Measurements from ENCODE around the gene IBA57. TPM values are rescaled to one million over a fixed set of nuclear protein-coding genes. Genes with fewer than 3 reads are reported as not detected.

Gene IBA57
- total RNA-seq, 4 donors from 2014 or later: 8.2 to 11.8 (median 10.3) TPM

DNA sequence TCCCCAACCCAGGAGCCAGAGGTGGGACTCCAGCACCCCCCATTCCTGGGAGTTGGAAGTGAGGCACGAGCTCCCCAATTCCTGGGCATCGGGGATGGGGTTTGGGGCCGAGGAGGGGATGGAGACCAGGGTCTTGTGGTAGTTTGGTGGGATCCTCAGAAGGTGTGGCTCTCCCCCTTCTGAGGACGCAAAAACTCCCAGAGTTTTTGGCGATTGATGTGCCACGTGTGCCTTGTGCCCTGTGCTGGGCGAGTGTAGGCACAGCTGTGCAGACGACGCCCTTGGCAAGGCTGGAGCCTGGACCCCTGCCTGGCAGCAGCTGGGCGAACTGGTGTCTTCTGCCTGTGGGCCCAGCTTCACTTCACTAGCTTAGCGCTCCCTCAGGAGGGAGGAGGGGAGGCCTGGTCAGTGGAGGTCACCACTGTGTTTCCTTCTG lies 22.9 kb upstream of the IBA57 start:
- no peaks in the 10 kb centered on the region for H3K9me3 ChIP-seq
- peak in 1 of 3 donors; percentile 46 for DNase-seq
- no peak overlapping the region for H3K4me3 ChIP-seq
- TF ChIP-seq CTCF (IDR thresholded peaks at IDR 0.05): no peak
- H3K27me3 ChIP-seq: no peaks in the 10 kb centered on the region
- peaks cover 0 to 26% (median 0%) of the 10 kb centered on the region in 3 donors for H3K36me3 ChIP-seq
- H3K27ac ChIP-seq: peak overlapping the region in 1 of 4 donors; percentile 100
- peaks cover 3 to 39% (median 24%) of the 10 kb centered on the region in 4 donors for H3K4me1 ChIP-seq

GRCh38 chr1:228143480-228144192 lies 22.0 kb upstream of the IBA57 start:
- Histone ChIP-seq H3K4me3 (no peak overlapping the region), H3K27ac (no peak overlapping the region), H3K27me3 (no peaks in the 10 kb centered on the region), H3K4me1 (peaks cover 3 to 39% (median 24%) of the 10 kb centered on the region in 4 donors), H3K9me3 (no peaks in the 10 kb centered on the region), H3K36me3 (peaks cover 0 to 35% (median 0%) of the 10 kb centered on the region in 3 donors)
- TF ChIP-seq CTCF (IDR thresholded peaks at IDR 0.05) (no peak), POLR2A (IDR thresholded peaks at IDR 0.05) (no peak)
- DNase-seq: no peak

GRCh38 chr1:228144193-228144992 lies 21.2 kb upstream of the IBA57 start:
- TF ChIP-seq POLR2A (IDR thresholded peaks at IDR 0.05) (no peak), CTCF (IDR thresholded peaks at IDR 0.05) (no peak)

GRCh38 chr1:228144993-228145343 lies 20.6 kb upstream of the IBA57 start:
- Histone ChIP-seq H3K27me3 (no peaks in the 10 kb centered on the region), H3K36me3 (peaks cover 0 to 40% (median 0%) of the 10 kb centered on the region in 3 donors), H3K4me1 (peaks cover 3 to 53% (median 24%) of the 10 kb centered on the region in 4 donors), H3K9me3 (no peaks in the 10 kb centered on the region), H3K4me3 (no peak overlapping the region), H3K27ac (no peak overlapping the region)
- peak in 1 of 3 donors; percentile 40 for DNase-seq
- TF ChIP-seq POLR2A (IDR thresholded peaks at IDR 0.05): no peak
- no peak for TF ChIP-seq CTCF (IDR thresholded peaks at IDR 0.05)

More at GRCh38 chr1:228144193-228144992, 21.2 kb upstream of the IBA57 start:
- Histone ChIP-seq H3K4me1 (peaks cover 3 to 47% (median 24%) of the 10 kb centered on the region in 4 donors), H3K27me3 (no peaks in the 10 kb centered on the region), H3K36me3 (peaks cover 0 to 40% (median 0%) of the 10 kb centered on the region in 3 donors), H3K27ac (no peak overlapping the region), H3K4me3 (no peak overlapping the region), H3K9me3 (no peaks in the 10 kb centered on the region)
- DNase-seq: peak in 1 of 3 donors; percentile 37

GRCh38 chr1:228145463-228146416 lies 19.9 kb upstream of the IBA57 start:
- Histone ChIP-seq H3K9me3 (no peaks in the 10 kb centered on the region), H3K27me3 (no peaks in the 10 kb centered on the region), H3K4me3 (no peak overlapping the region), H3K27ac (no peak overlapping the region), H3K4me1 (peaks cover 3 to 60% (median 23%) of the 10 kb centered on the region in 4 donors), H3K36me3 (peaks cover 0 to 40% (median 0%) of the 10 kb centered on the region in 3 donors)
- TF ChIP-seq POLR2A (IDR thresholded peaks at IDR 0.05) (no peak), CTCF (IDR thresholded peaks at IDR 0.05) (no peak)
- peak in 2 of 3 donors; percentile 31 to 44 for DNase-seq

Data from Peyer's patch (tissue), 4 donors.